OCI-LY1 (cell line): ENCODE data around the gene MAPK8IP3.

Experiments
- CTCF ChIP-seq: fragments of 200-600 bp; sonication (generic), shearing (Covaris generic); IDR thresholded peaks from 2 replicates; pipeline ENCODE4 v1.5.1; 2017; ENCODE audit warnings: mild to moderate bottlenecking, antibody characterized with exemption, low read length, moderate library complexity, mixed read lengths
- EZH2 ChIP-seq: fragments of 200-600 bp; sonication (generic), shearing (Covaris generic); IDR thresholded peaks from 2 replicates; pipeline ENCODE4 v1.8.0; 2017; ENCODE audit warnings: borderline replicate concordance, mixed run types, mild to moderate bottlenecking, antibody characterized with exemption, low read length, moderate library complexity, mixed read lengths

- TF ChIP-seq EZH2, result no peak
- no peak for TF ChIP-seq CTCF
Measured at GRCh38 chr16:1775006-1775845, 69.2 kb downstream of the MAPK8IP3 start.
